CD4-positive, alpha-beta memory T cell (primary cell): ENCODE data around the gene AFDN. TPM values are rescaled to one million over a fixed set of nuclear protein-coding genes. Genes with fewer than 3 reads are reported as not detected.

Experiments used
- CTCF ChIA-PET: fragments of 350-600 bp; sonication (Branson Sonifier 250); formaldehyde crosslinking; loops from one replicate; lab custom pipeline; 2021; ENCODE audit warnings: inconsistent platforms; ENCODE audit not compliant: partially characterized antibody; lab: Charles Lee
- POLR2A ChIA-PET: fragments of 350-600 bp; sonication (Branson Sonifier 250); formaldehyde crosslinking; loops from one replicate; lab custom pipeline; 2021; ENCODE audit not compliant: partially characterized antibody; lab: Charles Lee
- DNase-seq, 5 donors: peaks; one replicate each; pipeline versions ENCODE4 v3.0.0 to v3.0.0-alpha.2; 2020 to 2022; ENCODE audit warnings: mixed read lengths in 1 of 5
- H3K27ac ChIP-seq: one replicate; pipeline ENCODE4 v1.7.0; 2013; ENCODE audit warnings: low read depth, low read length
- H3K27me3 ChIP-seq: 2 replicates; pipeline ENCODE4 v1.7.0; 2013; ENCODE audit warnings: mild to moderate bottlenecking, low read length, moderate library complexity; ENCODE audit not compliant: insufficient read depth
- H3K36me3 ChIP-seq: 2 replicates; pipeline ENCODE4 v1.7.0; 2013; ENCODE audit warnings: mild to moderate bottlenecking, low read length, moderate library complexity; ENCODE audit not compliant: insufficient read depth
- H3K4me1 ChIP-seq: 2 replicates; pipeline ENCODE4 v1.7.0; 2013; ENCODE audit warnings: mild to moderate bottlenecking, low read length, moderate library complexity; ENCODE audit not compliant: insufficient read depth
- H3K4me3 ChIP-seq, 2 donors: one replicate each; pipeline ENCODE4 v1.7.0; 2013; ENCODE audit warnings: low read length in 2 of 2, mild to moderate bottlenecking in 1 of 2
- H3K9me3 ChIP-seq, 2 donors: one replicate each; pipeline ENCODE4 v1.7.0; 2013; ENCODE audit warnings: low read length in 2 of 2, control low read depth in 1 of 2; ENCODE audit not compliant: control insufficient read depth in 1 of 2
- H3K27ac Mint-ChIP-seq, 7 donors: one replicate each; pipeline ENCODE4 v1.8.0; 2020 to 2021; ENCODE audit warnings: mixed read lengths in 7 of 7, mild to moderate bottlenecking in 6 of 7, inconsistent platforms in 3 of 7, moderate library complexity in 3 of 7
- H3K27me3 Mint-ChIP-seq, 2 donors: one replicate each; pipeline ENCODE4 v1.8.0; 2020 to 2021; ENCODE audit warnings: mixed read lengths in 2 of 2
- H3K36me3 Mint-ChIP-seq, 2 donors: one replicate each; pipeline ENCODE4 v1.8.0; 2020 to 2021; ENCODE audit warnings: mixed read lengths in 2 of 2, inconsistent platforms in 1 of 2, mild to moderate bottlenecking in 1 of 2
- H3K4me1 Mint-ChIP-seq, 4 donors: one replicate each; pipeline ENCODE4 v1.8.0; 2020 to 2021; ENCODE audit warnings: mixed read lengths in 4 of 4, mild to moderate bottlenecking in 1 of 4
- H3K4me3 Mint-ChIP-seq, 8 donors: one replicate each; pipeline ENCODE4 v1.8.0; 2020 to 2021; ENCODE audit warnings: mixed read lengths in 8 of 8, mild to moderate bottlenecking in 7 of 8, moderate library complexity in 6 of 8, inconsistent platforms in 3 of 8
- H3K9me3 Mint-ChIP-seq, 8 donors: one replicate each; pipeline ENCODE4 v1.8.0; 2020 to 2021; ENCODE audit warnings: mixed read lengths in 8 of 8, mild to moderate bottlenecking in 5 of 8, inconsistent platforms in 3 of 8, moderate library complexity in 1 of 8
- intact Hi-C: fragments of 100-400 bp; cut with micrococcal nuclease; formaldehyde crosslinking; loops from one replicate; pipeline ENCODE4 v1.15.1; 2023
- polyA plus RNA-seq, 2 donors: library from polyadenylated mRNA; unstranded; fragments of 300-500 nt; fragmentation: Illumina TruSeq; gene quantifications; one replicate each; pipeline ENCODE4 v1.2.3, GENCODE V29; 2021
- total RNA-seq, 2 experiments: library from RNA; stranded (reverse); gene quantifications; one replicate each; pipeline ENCODE4 v1.2.3, GENCODE V29; 2021

Gene AFDN
- total and polyA plus RNA-seq, 4 experiments from 2014 or later, result 1.4 to 24.3 (median 15.3) TPM

GRCh38 chr6:167896648-167897047 lies 69.9 kb downstream of the AFDN start:
- H3K27ac Mint-ChIP-seq, result no peak overlapping the region
- no peak overlapping the region for H3K4me3 Mint-ChIP-seq
- ChIA-PET POLR2A (no interaction called here), CTCF (interaction anchor here (1.0 to 2.4 kb wide), 2 partner anchors 409 to 411 kb away, joined by 3 to 9 read pairs; no protein-coding TSS in a partner anchor)
- no peak for DNase-seq
- H3K9me3 Mint-ChIP-seq, result no peaks in the 10 kb centered on the region
- H3K27me3 ChIP-seq, result no peaks in the 10 kb centered on the region
- H3K36me3 ChIP-seq, result no peaks in the 10 kb centered on the region
- H3K27ac ChIP-seq, result no peak overlapping the region
- H3K4me1 ChIP-seq, result no peaks in the 10 kb centered on the region
- intact Hi-C loops, result no loop called here
- H3K36me3 Mint-ChIP-seq, result no peaks in the 10 kb centered on the region
- no peak overlapping the region for H3K4me3 ChIP-seq
- H3K4me1 Mint-ChIP-seq, result no peaks in the 10 kb centered on the region
- no peaks in the 10 kb centered on the region for H3K27me3 Mint-ChIP-seq
- H3K9me3 ChIP-seq, result no peaks in the 10 kb centered on the region

DNA sequence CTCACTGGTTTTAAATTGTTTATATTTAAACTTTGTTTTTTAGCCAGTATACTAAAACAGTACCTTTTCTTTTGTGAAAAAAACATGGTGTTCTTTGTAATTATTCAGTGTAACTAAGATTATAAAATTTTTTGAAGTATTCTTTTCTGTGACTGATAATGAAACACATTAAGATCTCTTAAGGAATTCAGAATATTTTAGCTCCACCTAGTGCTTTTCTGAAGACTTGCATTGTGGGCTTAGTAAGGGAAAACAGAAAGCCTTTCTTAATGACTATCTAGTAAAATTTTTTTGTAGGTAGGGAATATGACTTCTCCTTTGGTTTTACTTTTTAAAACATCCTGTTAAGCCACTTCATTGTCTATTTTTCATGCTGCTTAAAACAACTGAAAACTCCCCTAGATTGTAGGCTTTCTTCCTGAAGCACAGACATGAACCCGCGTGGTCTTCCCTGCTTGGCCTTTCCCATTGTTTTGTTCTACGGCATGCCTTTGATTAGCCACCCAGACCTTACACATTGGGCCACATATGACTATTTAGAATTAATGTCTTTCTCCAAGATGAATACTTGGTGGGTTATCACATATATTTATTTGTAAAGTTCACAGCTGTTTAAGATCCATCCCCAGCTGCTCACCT lies 72.1 kb downstream of the AFDN start:
- Mint-ChIP-seq H3K27ac (no peak overlapping the region), H3K9me3 (no peaks in the 10 kb centered on the region), H3K4me3 (no peak overlapping the region), H3K27me3 (no peaks in the 10 kb centered on the region), H3K4me1 (no peaks in the 10 kb centered on the region), H3K36me3 (peaks cover 5 to 6% of the 10 kb centered on the region in 2 donors)
- POLR2A ChIA-PET, result no interaction called here
- no peaks in the 10 kb centered on the region for H3K9me3 ChIP-seq
- H3K27ac ChIP-seq, result no peak overlapping the region
- CTCF ChIA-PET, result interaction anchor here (1.1 to 1.3 kb wide), 4 partner anchors 8 to 413 kb away, joined by 3 to 7 read pairs (median 4); no protein-coding TSS in a partner anchor
- peak in 4 of 5 donors; percentile 5 to 10 (median 8) for DNase-seq
- no peak overlapping the region for H3K4me3 ChIP-seq
- no peaks in the 10 kb centered on the region for H3K27me3 ChIP-seq
- no peaks in the 10 kb centered on the region for H3K4me1 ChIP-seq
- intact Hi-C loops, result no loop called here
- no peaks in the 10 kb centered on the region for H3K36me3 ChIP-seq

- Mint-ChIP-seq H3K27ac (no peak overlapping the region), H3K4me1 (no peaks in the 10 kb centered on the region), H3K9me3 (no peaks in the 10 kb centered on the region), H3K27me3 (no peaks in the 10 kb centered on the region), H3K36me3 (peaks cover 8 to 20% of the 10 kb centered on the region in 2 donors), H3K4me3 (no peak overlapping the region)
- Histone ChIP-seq H3K9me3 (no peaks in the 10 kb centered on the region), H3K27ac (no peak overlapping the region), H3K4me3 (no peak overlapping the region), H3K27me3 (no peaks in the 10 kb centered on the region), H3K36me3 (no peaks in the 10 kb centered on the region), H3K4me1 (no peaks in the 10 kb centered on the region)
- intact Hi-C loops, result no loop called here
- CTCF ChIA-PET, result no interaction called here
- DNase-seq, result no peak
- POLR2A ChIA-PET, result no interaction called here
Measured at GRCh38 chr6:167904791-167905190, 78.1 kb downstream of the AFDN start.

DNA sequence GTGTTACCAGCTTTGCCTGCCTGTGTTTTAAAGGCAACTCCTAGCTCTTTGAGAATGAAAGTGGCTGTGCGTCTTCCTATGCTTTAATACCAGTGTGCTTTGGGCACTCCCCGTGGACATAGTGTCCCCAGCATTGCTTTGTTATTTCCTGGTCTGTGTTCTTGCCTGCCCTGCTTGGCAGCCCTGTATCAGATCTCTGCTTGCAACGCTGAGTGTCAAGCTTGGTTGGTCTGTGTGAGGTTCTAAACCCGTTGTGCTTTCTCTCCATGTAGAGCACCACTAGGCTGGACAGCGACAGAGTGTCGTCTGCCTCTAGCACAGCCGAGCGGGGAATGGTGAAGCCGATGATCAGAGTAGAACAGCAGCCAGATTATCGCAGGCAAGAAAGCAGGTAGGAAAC lies 80.2 kb downstream of the AFDN start:
- H3K4me1 Mint-ChIP-seq, result no peaks in the 10 kb centered on the region
- no peaks in the 10 kb centered on the region for H3K27me3 Mint-ChIP-seq
- Histone ChIP-seq H3K27ac (no peak overlapping the region), H3K4me3 (no peak overlapping the region), H3K4me1 (no peaks in the 10 kb centered on the region), H3K9me3 (no peaks in the 10 kb centered on the region), H3K36me3 (no peaks in the 10 kb centered on the region), H3K27me3 (no peaks in the 10 kb centered on the region)
- no peaks in the 10 kb centered on the region for H3K9me3 Mint-ChIP-seq
- ChIA-PET CTCF (no interaction called here), POLR2A (no interaction called here)
- no peak overlapping the region for H3K27ac Mint-ChIP-seq
- peaks cover 10 to 23% of the 10 kb centered on the region in 2 donors for H3K36me3 Mint-ChIP-seq
- no peak overlapping the region for H3K4me3 Mint-ChIP-seq
- intact Hi-C loops, result no loop called here
- DNase-seq, result no peak

GRCh38 chr6:167907837-167908681 lies 81.3 kb downstream of the AFDN start:
- no peak for DNase-seq
- intact Hi-C loops, result no loop called here
- no peak overlapping the region for H3K4me3 Mint-ChIP-seq
- no peaks in the 10 kb centered on the region for H3K4me1 Mint-ChIP-seq
- H3K4me1 ChIP-seq, result no peaks in the 10 kb centered on the region
- no peaks in the 10 kb centered on the region for H3K9me3 ChIP-seq
- CTCF ChIA-PET, result no interaction called here
- no peaks in the 10 kb centered on the region for H3K36me3 ChIP-seq
- no peaks in the 10 kb centered on the region for H3K27me3 ChIP-seq
- no peak overlapping the region for H3K27ac ChIP-seq
- POLR2A ChIA-PET, result no interaction called here
- H3K4me3 ChIP-seq, result no peak overlapping the region
- H3K27me3 Mint-ChIP-seq, result no peaks in the 10 kb centered on the region
- no peak overlapping the region for H3K27ac Mint-ChIP-seq
- peaks cover 5 to 23% of the 10 kb centered on the region in 2 donors for H3K36me3 Mint-ChIP-seq
- H3K9me3 Mint-ChIP-seq, result no peaks in the 10 kb centered on the region

- no peaks in the 10 kb centered on the region for H3K9me3 Mint-ChIP-seq
- H3K27ac ChIP-seq, result no peak overlapping the region
- H3K36me3 Mint-ChIP-seq, result peaks cover 6 to 19% of the 10 kb centered on the region in 2 donors
- no peaks in the 10 kb centered on the region for H3K9me3 ChIP-seq
- no peaks in the 10 kb centered on the region for H3K27me3 ChIP-seq
- no peaks in the 10 kb centered on the region for H3K36me3 ChIP-seq
- no peaks in the 10 kb centered on the region for H3K4me1 ChIP-seq
- no peak overlapping the region for H3K4me3 ChIP-seq
- H3K27ac Mint-ChIP-seq, result no peak overlapping the region
- POLR2A ChIA-PET, result no interaction called here
- no peaks in the 10 kb centered on the region for H3K27me3 Mint-ChIP-seq
- no peak overlapping the region for H3K4me3 Mint-ChIP-seq
- intact Hi-C loops, result no loop called here
- CTCF ChIA-PET, result no interaction called here
- DNase-seq, result no peak
- no peaks in the 10 kb centered on the region for H3K4me1 Mint-ChIP-seq
Measured at GRCh38 chr6:167910007-167910406, 83.3 kb downstream of the AFDN start.

DNA sequence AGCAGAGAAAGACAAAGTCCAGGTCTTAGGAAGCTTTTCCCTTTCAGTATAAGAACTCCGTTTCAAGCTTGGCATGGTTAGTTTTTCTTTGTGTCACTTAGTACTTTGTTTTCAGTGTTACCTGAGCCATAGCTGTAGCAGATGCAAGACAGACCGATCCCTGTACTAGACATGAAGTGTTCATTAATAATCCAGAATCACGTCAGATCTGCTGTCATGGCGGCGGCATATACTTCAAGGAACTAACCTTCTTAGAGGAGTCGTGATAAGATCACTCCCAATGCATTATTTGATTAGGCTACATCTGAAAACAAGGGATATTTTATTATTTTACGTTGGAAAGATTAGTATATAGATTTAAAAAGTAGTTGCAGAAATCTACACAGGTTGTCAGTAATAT lies 83.9 kb downstream of the AFDN start:
- Histone ChIP-seq H3K9me3 (no peaks in the 10 kb centered on the region), H3K36me3 (no peaks in the 10 kb centered on the region), H3K27me3 (no peaks in the 10 kb centered on the region), H3K4me3 (no peak overlapping the region), H3K27ac (no peak overlapping the region), H3K4me1 (no peaks in the 10 kb centered on the region)
- H3K27ac Mint-ChIP-seq, result no peak overlapping the region
- no peak overlapping the region for H3K4me3 Mint-ChIP-seq
- peaks cover 6 to 20% of the 10 kb centered on the region in 2 donors for H3K36me3 Mint-ChIP-seq
- no peaks in the 10 kb centered on the region for H3K9me3 Mint-ChIP-seq
- CTCF ChIA-PET, result no interaction called here
- no peaks in the 10 kb centered on the region for H3K4me1 Mint-ChIP-seq
- POLR2A ChIA-PET, result no interaction called here
- no peak for DNase-seq
- intact Hi-C loops, result no loop called here
- no peaks in the 10 kb centered on the region for H3K27me3 Mint-ChIP-seq
